Erythroblast (primary cell): ENCODE data around the gene RANBP1.

ENCODE experiments used
- GATA1 ChIP-seq: IDR thresholded peaks from 2 replicates; pipeline ENCODE4 v1.6.1; 2011; ENCODE audit warnings: low read depth, mild to moderate bottlenecking, control low read depth, low read length, moderate library complexity
- POLR2A ChIP-seq: IDR thresholded peaks from 2 replicates; pipeline ENCODE4 v1.6.1; 2011; ENCODE audit warnings: mild to moderate bottlenecking, low read length

GRCh38 chr22:20148414-20148813 lies 32.5 kb downstream of the RANBP1 start:
- TF ChIP-seq POLR2A: no peak
- TF ChIP-seq GATA1: no peak
